Gastroesophageal sphincter (tissue), 4 donors: Measurements from ENCODE around the gene KIF18A. TPM values are rescaled to one million over a fixed set of nuclear protein-coding genes. Genes with fewer than 3 reads are reported as not detected.

ENCODE experiments used
- ATAC-seq: fragments of 150-250 bp; one replicate; pipeline ENCODE4 v1.9.1; 2016; ENCODE audit warnings: mild to moderate bottlenecking, moderate library complexity
- H3K27ac ChIP-seq, 4 donors: fragments of 200-600 bp; sonication (generic) in 3 of 4; 1 replicate in 3 of 4; 2 replicates in 1 of 4; pipeline ENCODE4 v1.5.1; 2016 to 2019
- H3K27me3 ChIP-seq: fragments of 200-600 bp; sonication (generic); one replicate; pipeline ENCODE4 v1.5.1; 2019
- H3K36me3 ChIP-seq, 2 donors: fragments of 200-600 bp; sonication (generic); one replicate each; pipeline ENCODE4 v1.5.1; 2019; ENCODE audit warnings: control low read depth in 1 of 2
- H3K4me1 ChIP-seq, 3 donors: fragments of 200-600 bp; sonication (generic); 1 replicate in 2 of 3; 2 replicates in 1 of 3; pipeline ENCODE4 v1.5.1; 2016 to 2019; ENCODE audit warnings: control low read depth in 2 of 3
- H3K4me3 ChIP-seq, 2 donors: fragments of 200-600 bp; sonication (generic); one replicate each; pipeline ENCODE4 v1.5.1; 2019; ENCODE audit warnings: mild to moderate bottlenecking in 1 of 2, moderate library complexity in 1 of 2
- H3K9me3 ChIP-seq, 3 donors: fragments of 200-600 bp; sonication (generic); one replicate each; pipeline ENCODE4 v1.5.1; 2017 to 2019; ENCODE audit warnings: control low read depth in 2 of 3
- CTCF ChIP-seq, 4 experiments: fragments of 200-600 bp in 2 of 4; fragments of 450-650 bp in 2 of 4; sonication (generic) in 1 of 4; IDR thresholded peaks; one replicate each; pipeline ENCODE4 v1.5.1; 2017 to 2019; ENCODE audit warnings: antibody characterized with exemption in 4 of 4, mild to moderate bottlenecking in 2 of 4, moderate library complexity in 2 of 4
- EP300 ChIP-seq: sonication (generic); formaldehyde crosslinking; IDR thresholded peaks from one replicate; pipeline ENCODE4 v1.6.1; 2017; ENCODE audit warnings: antibody characterized with exemption, mild to moderate bottlenecking
- POLR2A ChIP-seq, 2 donors: fragments of 450-650 bp; IDR thresholded peaks; one replicate each; pipeline ENCODE4 v1.6.1; 2017; ENCODE audit warnings: antibody characterized with exemption in 2 of 2, mild to moderate bottlenecking in 2 of 2, moderate library complexity in 1 of 2
- POLR2AphosphoS5 ChIP-seq: sonication (generic); formaldehyde crosslinking; IDR thresholded peaks from one replicate; pipeline ENCODE4 v1.6.1; 2017; ENCODE audit warnings: antibody characterized with exemption
- WGBS, 2 donors: methylation state at CpG; one replicate each; pipeline ENCODE4 v1.1.5; 2018; ENCODE audit warnings: low coverage in 1 of 2; 5-methylcytosine and 5-hydroxymethylcytosine counted together
- total RNA-seq, 4 donors: library from RNA; depleted of rRNA; stranded (reverse); fragments of >200 nt; gene quantifications; one replicate each; pipeline ENCODE4 v1.1.0, GENCODE V29; 2016

Gene KIF18A
- total RNA-seq, 4 donors from 2014 or later = 0.15 to 0.81 (median 0.59) TPM; not detected in 1

DNA sequence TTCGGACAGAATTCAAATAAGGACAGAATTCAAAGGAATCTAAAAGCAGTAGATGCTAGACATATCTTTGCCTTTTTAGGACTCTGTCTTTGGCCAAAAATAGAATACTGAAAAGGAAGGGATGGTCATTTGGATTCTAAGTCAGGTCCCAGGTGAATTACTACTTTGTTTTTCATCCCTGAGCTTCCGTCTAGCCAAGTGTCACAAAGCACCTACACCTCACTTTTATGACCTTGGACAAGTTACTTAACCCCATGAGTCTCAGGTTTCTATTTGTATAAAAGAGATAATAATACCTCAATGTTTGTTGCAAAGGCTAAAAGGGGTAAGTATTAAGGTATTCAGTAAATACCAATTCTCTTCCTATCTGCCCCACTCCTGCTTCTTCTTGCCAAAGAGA, 7.3 kb downstream of the KIF18A start:
- Histone ChIP-seq H3K27ac (no peak overlapping the region), H3K27me3 (no peaks in the 10 kb centered on the region), H3K9me3 (no peaks in the 10 kb centered on the region), H3K4me1 (no peaks in the 10 kb centered on the region), H3K36me3 (no peaks in the 10 kb centered on the region), H3K4me3 (no peak overlapping the region)
- no peak for TF ChIP-seq CTCF (IDR thresholded peaks at IDR 0.05)
- TF ChIP-seq EP300 = no peak
- TF ChIP-seq POLR2AphosphoS5 = no peak
- TF ChIP-seq POLR2A (IDR thresholded peaks at IDR 0.05) = no peak
- no peak for ATAC-seq
- WGBS, 2 donors = 71 to 82% methylated on average over 2 of the region's 2 CpGs

DNA sequence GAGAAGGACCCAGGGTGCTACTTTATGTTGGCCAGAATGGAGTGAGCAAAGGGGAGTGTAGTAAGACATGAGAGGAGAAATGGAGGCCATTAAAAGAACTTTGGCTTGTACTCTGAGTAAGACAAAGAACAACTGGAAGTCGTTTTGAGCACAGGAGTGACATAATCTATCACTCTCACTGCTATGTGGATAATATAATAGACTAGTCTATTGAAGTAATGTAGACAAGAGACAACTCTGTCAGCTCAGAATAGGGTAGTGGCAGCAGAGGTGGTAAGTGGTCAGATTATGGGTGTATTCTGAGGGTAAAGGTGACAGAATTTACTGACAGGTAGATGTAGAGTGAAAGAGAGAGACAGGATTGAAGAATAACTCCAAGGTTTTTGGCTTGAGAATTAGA, 8.2 kb downstream of the KIF18A start:
- no peaks in the 10 kb centered on the region for H3K27me3 ChIP-seq
- TF ChIP-seq EP300 (no peak), POLR2A (IDR thresholded peaks at IDR 0.05) (no peak), POLR2AphosphoS5 (no peak), CTCF (IDR thresholded peaks at IDR 0.05) (no peak)
- WGBS, 2 donors = 29 to 83% methylated on average over 1 of the region's 1 CpG
- no peak overlapping the region for H3K27ac ChIP-seq
- no peaks in the 10 kb centered on the region for H3K36me3 ChIP-seq
- no peaks in the 10 kb centered on the region for H3K4me1 ChIP-seq
- H3K9me3 ChIP-seq = no peaks in the 10 kb centered on the region
- ATAC-seq = no peak
- no peak overlapping the region for H3K4me3 ChIP-seq

- Histone ChIP-seq H3K9me3 (no peaks in the 10 kb centered on the region), H3K4me3 (no peak overlapping the region), H3K27me3 (no peaks in the 10 kb centered on the region), H3K36me3 (no peaks in the 10 kb centered on the region), H3K27ac (no peak overlapping the region), H3K4me1 (no peaks in the 10 kb centered on the region)
- no peak for TF ChIP-seq CTCF (IDR thresholded peaks at IDR 0.05)
- TF ChIP-seq POLR2A (IDR thresholded peaks at IDR 0.05) = no peak
- TF ChIP-seq POLR2AphosphoS5 = no peak
- no peak for TF ChIP-seq EP300
- 33% methylated on average over 1 of the region's 1 CpG; no CpG with 5 or more reads in 1 of the 2 donors for WGBS, 2 donors
- ATAC-seq = no peak
These were observed 9.7 kb downstream of the KIF18A start for GRCh38 chr11:28098257-28098656.

GRCh38 chr11:28092786-28093185, 15.2 kb downstream of the KIF18A start:
- Histone ChIP-seq H3K36me3 (no peaks in the 10 kb centered on the region), H3K27me3 (no peaks in the 10 kb centered on the region), H3K4me1 (no peaks in the 10 kb centered on the region), H3K4me3 (no peak overlapping the region), H3K27ac (no peak overlapping the region), H3K9me3 (no peaks in the 10 kb centered on the region)
- TF ChIP-seq POLR2A (IDR thresholded peaks at IDR 0.05) = no peak
- no peak for TF ChIP-seq CTCF (IDR thresholded peaks at IDR 0.05)
- no peak for TF ChIP-seq POLR2AphosphoS5
- no peak for TF ChIP-seq EP300
- no peak for ATAC-seq

GRCh38 chr11:28090052-28090749, 17.8 kb downstream of the KIF18A start:
- Histone ChIP-seq H3K36me3 (no peaks in the 10 kb centered on the region), H3K4me1 (no peaks in the 10 kb centered on the region), H3K4me3 (no peak overlapping the region), H3K9me3 (no peaks in the 10 kb centered on the region), H3K27ac (no peak overlapping the region), H3K27me3 (no peaks in the 10 kb centered on the region)
- no peak for ATAC-seq
- no peak for TF ChIP-seq CTCF (IDR thresholded peaks at IDR 0.05)
- no peak for TF ChIP-seq POLR2AphosphoS5
- no peak for TF ChIP-seq POLR2A (IDR thresholded peaks at IDR 0.05)
- no peak for TF ChIP-seq EP300
- WGBS, 2 donors = 78 to 85% methylated on average over 2 of the region's 2 CpGs
